GM12865 (cell line): ENCODE measurements around the gene DTNB.

Experiments
- DNase-seq: peaks from one replicate; pipeline ENCODE4 v3.0.0; 2010; ENCODE audit warnings: low read depth
- H3K4me3 ChIP-seq: 2 replicates; pipeline ENCODE4 v1.5.1; 2011; ENCODE audit warnings: mild to moderate bottlenecking, low read depth, low read length, control low read depth
- TF ChIP-seq, protein P1 (sequence below): IDR thresholded peaks from 2 replicates; pipeline ENCODE4 v1.5.1; 2011; ENCODE audit warnings: low read length, control low read depth, low read depth, inconsistent platforms; ENCODE audit not compliant: insufficient read depth; ENCODE audit errors: missing control alignments

The DTNB gene

DNA sequence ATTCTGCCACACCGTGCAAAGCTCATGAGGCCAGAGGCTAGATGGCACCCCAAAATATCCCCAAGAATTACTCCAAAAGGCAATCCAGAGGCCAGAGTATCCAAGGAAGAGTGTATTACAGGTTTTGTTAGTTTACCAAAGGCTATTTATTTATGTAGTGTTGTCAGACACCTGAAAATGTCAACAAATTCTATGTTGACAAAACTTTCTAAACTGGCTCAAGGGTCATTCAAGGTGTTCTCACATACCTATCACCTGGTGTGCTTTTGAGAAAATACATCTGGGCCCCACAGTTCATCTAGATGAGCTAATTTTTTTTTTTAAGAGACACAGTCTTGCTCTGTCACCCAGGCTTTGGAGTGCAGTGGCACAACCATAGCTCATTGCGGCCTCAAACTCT lies 12.4 kb upstream of the DTNB start:
- DNase-seq = no peak
- TF ChIP-seq, protein P1, sequence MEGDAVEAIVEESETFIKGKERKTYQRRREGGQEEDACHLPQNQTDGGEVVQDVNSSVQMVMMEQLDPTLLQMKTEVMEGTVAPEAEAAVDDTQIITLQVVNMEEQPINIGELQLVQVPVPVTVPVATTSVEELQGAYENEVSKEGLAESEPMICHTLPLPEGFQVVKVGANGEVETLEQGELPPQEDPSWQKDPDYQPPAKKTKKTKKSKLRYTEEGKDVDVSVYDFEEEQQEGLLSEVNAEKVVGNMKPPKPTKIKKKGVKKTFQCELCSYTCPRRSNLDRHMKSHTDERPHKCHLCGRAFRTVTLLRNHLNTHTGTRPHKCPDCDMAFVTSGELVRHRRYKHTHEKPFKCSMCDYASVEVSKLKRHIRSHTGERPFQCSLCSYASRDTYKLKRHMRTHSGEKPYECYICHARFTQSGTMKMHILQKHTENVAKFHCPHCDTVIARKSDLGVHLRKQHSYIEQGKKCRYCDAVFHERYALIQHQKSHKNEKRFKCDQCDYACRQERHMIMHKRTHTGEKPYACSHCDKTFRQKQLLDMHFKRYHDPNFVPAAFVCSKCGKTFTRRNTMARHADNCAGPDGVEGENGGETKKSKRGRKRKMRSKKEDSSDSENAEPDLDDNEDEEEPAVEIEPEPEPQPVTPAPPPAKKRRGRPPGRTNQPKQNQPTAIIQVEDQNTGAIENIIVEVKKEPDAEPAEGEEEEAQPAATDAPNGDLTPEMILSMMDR = no peak
- H3K4me3 ChIP-seq = no peak overlapping the region

DNA sequence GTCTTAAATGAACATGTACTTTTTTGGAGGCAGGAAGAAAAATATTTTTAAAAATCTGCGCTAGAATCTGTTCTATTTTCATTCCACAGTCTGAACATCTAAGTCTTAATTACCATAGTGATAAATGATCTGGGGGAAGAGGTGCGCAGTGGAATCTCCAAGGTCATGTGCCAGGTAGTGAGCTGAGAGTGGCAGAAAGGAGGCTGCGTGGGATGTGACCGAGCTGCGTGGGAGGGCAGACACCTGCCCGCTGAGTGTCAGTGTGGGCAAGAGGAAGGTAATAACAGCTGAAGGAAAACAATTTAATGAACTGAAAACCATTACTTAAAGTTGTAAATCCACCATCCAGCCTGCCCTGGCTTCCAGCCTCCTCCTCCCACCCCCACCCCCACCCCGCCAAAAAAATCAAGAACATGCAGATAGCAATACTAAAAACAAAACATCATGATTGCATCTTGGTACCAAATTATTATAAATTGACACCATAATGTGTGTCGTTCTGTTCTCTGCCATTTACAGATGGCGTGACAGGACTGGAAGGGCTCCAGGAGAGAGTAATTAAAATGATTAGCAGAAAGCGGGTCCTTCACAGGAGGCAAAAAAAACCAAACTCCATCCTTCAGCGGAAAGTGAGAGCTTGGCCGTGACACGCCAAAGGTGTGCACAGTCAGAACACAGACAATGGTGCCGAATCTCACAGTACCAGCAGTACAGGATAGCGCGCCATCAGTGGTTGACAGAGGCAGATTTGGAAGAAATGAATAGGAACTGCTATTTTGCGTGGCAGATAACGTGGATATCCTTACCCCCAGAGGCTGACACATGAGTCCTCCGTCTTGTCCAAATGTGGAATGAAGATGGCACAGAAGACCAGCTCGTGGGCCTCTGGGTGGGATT lies 11.4 kb upstream of the DTNB start:
- TF ChIP-seq, protein P1 = no peak
- no peak for DNase-seq
- no peak overlapping the region for H3K4me3 ChIP-seq

DNA sequence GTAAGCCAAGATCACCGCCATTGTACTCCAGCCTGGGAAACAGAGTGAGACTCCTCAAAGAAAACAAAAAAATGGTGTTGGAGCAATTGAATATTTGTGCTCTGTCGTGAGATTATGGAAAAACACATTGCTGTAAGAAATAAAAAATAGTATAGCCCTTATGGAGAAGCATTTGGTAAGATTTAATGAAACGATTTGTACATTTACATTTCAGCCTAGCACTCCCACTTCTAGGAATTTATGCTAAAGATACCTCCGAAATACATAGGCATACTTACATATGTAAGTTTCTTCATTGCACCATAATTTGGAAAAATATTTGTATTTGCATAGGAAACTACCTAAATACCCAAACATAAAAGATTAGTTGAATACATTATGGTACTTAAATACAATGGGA lies 8.7 kb upstream of the DTNB start:
- TF ChIP-seq, protein P1 = no peak
- H3K4me3 ChIP-seq = no peak overlapping the region
- no peak for DNase-seq

DNA sequence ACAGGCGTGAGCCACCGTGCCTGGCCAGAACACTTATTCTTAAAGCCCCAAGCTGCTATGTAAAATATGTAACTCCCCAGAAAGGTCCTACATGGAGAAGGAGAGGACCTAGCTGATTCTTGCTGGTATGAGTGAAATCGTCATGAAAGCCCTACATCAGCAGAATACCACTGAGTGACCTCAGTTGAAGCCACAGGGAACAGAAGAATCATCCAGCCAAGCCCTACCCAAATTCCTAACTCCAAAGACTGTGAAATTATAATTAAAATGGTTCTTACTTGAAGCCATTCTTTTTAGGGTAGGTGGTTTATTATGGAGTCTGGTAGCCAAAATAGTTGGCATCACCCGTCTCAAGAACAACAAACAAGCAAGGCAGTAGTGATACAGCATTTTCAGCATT lies 4.5 kb upstream of the DTNB start:
- TF ChIP-seq, protein P1 = no peak

DNA sequence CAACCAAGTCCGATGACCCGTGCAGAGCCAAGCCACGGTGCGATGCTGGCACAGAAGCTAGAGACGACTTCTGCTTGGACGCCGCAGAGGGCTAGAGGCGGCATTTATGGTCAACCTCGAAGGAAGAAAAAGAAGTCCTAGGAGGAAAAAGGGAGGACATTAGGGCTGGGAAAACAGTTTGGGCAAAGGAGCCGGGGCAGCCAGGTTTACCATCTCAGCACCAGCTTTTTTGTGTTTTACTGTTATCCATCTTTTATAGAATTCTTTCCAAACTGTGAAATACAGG lies 643 bp upstream of the DTNB start:
- H3K4me3 ChIP-seq = peak overlapping the region; percentile 68
- DNase-seq = no peak

More for the DNA sequence above, 4.5 kb upstream of the DTNB start:
- no peak for DNase-seq
- no peak overlapping the region for H3K4me3 ChIP-seq

DNA sequence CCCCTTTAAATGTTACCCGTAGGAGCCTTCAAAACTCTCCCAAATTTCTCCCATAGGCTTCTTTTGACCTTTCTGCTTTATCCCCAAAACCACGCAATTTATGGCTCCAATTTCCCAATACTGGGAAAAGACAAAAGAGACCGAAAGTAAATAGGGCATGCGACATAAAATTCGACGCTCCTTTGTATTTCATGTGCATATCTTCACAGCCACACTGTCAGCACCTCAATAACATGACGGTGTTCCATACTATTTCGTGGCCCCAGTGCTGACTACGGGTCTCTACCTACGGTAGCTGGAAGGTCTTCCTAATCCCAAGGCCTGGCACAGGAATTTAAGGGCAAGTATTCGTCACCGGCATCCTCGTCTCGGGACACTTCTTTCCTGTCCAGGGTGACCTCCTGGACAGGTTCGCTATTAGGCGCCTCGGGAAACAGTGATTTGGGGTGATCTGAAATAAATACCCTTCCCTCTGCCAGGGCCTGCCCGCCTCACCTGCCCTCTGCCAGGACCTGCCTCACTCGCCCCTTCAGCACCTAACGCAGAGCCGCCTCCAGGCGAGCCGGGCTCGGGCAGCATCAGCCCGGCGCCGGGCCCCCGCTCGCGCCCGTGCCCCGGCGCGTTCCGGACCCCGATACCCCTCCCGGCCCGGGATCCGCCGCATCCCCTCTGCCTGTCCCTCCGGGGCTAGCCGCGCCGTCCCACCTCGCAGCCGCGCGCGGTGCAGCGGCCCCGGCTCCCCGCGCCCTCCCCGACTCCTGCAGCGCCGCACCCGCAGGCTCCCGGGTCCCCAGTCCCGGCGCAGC lies 680 bp downstream of the DTNB start:
- peak overlapping the region; percentile 61 for H3K4me3 ChIP-seq
- TF ChIP-seq, protein P1 = no peak
- DNase-seq = peak; percentile 83

More for the DNA sequence above, 643 bp upstream of the DTNB start:
- TF ChIP-seq, protein P1 = no peak
